ENCODE measurements around the gene PPP1R15B. TPM values are rescaled to one million over a fixed set of nuclear protein-coding genes. Genes with fewer than 3 reads are reported as not detected.

Gene PPP1R15B
- total and polyA plus RNA-seq, 2 donors from 2014 or later: 12.3 to 41.6 TPM

DNA sequence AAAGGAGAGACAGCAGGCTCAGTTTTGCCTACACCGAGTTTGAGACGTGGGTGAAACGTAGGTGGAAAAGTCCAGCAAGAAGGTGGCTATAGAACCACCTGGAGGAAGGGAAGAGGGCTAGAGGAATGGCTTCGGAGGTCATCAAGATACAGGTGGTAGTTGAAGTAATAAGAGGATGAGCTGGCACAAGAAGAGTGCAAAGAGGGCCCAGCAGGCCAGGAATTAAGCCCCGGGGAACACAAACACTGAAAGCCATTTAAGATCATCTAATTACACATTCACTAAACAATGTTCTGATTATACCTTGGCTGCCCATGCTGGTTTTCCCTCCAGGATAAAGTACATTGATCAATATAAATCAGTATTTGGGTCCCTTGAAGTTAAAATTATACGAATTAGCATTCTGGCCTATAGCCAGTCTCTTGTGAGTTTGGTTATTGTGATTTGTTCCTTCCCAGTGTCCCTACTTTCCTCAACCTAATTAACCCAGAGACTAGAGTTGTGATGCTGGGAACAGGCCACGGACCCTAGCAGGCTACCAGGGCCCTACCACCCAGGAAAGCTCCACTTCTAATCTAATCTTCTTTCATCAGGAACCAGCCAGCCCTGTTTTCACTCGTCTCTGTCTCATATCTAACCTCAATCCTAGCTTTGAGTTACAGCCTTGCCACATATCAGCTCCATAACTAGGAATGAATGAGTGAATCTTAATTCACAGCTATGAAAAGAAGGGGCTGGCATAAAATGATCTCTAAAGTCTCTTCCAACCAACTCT lies 26.4 kb upstream of the PPP1R15B start:
- H3K27ac ChIP-seq (ENCODE audit: low read depth in 2 of 2, low read length in 2 of 2): no peak overlapping the region
- no peaks in the 10 kb centered on the region for H3K27me3 ChIP-seq (ENCODE audit: control insufficient read depth, insufficient read depth, low read length)
- H3K9me3 ChIP-seq (ENCODE audit: control insufficient read depth in 2 of 3, insufficient read depth in 1 of 3, low read length in 3 of 3): no peaks in the 10 kb centered on the region
- no peak for FAIRE-seq
- no peak overlapping the region for H3K9ac ChIP-seq (ENCODE audit: low read length in 3 of 3)
- TF ChIP-seq, protein P1, sequence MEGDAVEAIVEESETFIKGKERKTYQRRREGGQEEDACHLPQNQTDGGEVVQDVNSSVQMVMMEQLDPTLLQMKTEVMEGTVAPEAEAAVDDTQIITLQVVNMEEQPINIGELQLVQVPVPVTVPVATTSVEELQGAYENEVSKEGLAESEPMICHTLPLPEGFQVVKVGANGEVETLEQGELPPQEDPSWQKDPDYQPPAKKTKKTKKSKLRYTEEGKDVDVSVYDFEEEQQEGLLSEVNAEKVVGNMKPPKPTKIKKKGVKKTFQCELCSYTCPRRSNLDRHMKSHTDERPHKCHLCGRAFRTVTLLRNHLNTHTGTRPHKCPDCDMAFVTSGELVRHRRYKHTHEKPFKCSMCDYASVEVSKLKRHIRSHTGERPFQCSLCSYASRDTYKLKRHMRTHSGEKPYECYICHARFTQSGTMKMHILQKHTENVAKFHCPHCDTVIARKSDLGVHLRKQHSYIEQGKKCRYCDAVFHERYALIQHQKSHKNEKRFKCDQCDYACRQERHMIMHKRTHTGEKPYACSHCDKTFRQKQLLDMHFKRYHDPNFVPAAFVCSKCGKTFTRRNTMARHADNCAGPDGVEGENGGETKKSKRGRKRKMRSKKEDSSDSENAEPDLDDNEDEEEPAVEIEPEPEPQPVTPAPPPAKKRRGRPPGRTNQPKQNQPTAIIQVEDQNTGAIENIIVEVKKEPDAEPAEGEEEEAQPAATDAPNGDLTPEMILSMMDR (IDR thresholded peaks at IDR 0.05; ENCODE audit: borderline replicate concordance, extremely low read depth, insufficient read depth): no peak
- peaks cover 0 to 12% (median 9%) of the 10 kb centered on the region in 3 donors for H3K4me1 ChIP-seq (ENCODE audit: control insufficient read depth in 2 of 3, insufficient read depth in 2 of 3, low read depth in 1 of 3, low read length in 3 of 3)
- peaks cover 5 to 28% (median 22%) of the 10 kb centered on the region in 3 donors for H3K36me3 ChIP-seq (ENCODE audit: control insufficient read depth in 2 of 3, insufficient read depth in 3 of 3, low read length in 3 of 3)
- H3K4me3 ChIP-seq (ENCODE audit: low read length in 3 of 3): no peak overlapping the region
- DNase-seq: no peak
- intact Hi-C loops (cut with DNase I): no loop called here

DNA sequence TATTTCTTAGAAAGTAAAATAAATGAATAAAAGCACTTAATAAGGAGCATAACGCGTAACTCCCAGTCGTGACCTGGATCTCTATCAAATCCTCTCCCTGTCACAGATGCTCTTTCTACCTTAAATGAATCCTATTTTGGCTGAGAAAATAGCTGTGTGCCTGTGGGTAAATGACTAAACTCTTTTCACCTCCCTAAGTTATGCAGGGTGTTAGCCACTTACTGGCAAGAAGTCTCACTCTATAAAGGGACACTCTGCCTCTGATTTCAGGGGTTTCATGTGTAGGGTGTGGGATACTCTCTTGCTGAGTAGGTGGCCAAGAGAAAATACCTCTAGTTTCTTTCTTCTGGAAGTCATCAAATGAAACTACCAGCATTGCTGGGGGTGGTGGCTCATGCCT lies 24.3 kb upstream of the PPP1R15B start:
- H3K36me3 ChIP-seq (ENCODE audit: control insufficient read depth in 2 of 3, insufficient read depth in 3 of 3, low read length in 3 of 3): peaks cover 8 to 32% (median 20%) of the 10 kb centered on the region in 3 donors
- peaks cover 0 to 5% (median under 1%) of the 10 kb centered on the region in 3 donors for H3K4me1 ChIP-seq (ENCODE audit: control insufficient read depth in 2 of 3, insufficient read depth in 2 of 3, low read depth in 1 of 3, low read length in 3 of 3)
- no peaks in the 10 kb centered on the region for H3K9me3 ChIP-seq (ENCODE audit: control insufficient read depth in 2 of 3, insufficient read depth in 1 of 3, low read length in 3 of 3)
- H3K9ac ChIP-seq (ENCODE audit: low read length in 3 of 3): no peak overlapping the region
- DNase-seq (no peak), FAIRE-seq (no peak)
- H3K27ac ChIP-seq (ENCODE audit: low read depth in 2 of 2, low read length in 2 of 2): no peak overlapping the region
- no peak overlapping the region for H3K4me3 ChIP-seq (ENCODE audit: low read length in 3 of 3)
- no peaks in the 10 kb centered on the region for H3K27me3 ChIP-seq (ENCODE audit: control insufficient read depth, insufficient read depth, low read length)
- TF ChIP-seq, protein P1 (IDR thresholded peaks at IDR 0.05; ENCODE audit: borderline replicate concordance, extremely low read depth, insufficient read depth): no peak
- intact Hi-C loops (cut with DNase I): no loop called here

DNA sequence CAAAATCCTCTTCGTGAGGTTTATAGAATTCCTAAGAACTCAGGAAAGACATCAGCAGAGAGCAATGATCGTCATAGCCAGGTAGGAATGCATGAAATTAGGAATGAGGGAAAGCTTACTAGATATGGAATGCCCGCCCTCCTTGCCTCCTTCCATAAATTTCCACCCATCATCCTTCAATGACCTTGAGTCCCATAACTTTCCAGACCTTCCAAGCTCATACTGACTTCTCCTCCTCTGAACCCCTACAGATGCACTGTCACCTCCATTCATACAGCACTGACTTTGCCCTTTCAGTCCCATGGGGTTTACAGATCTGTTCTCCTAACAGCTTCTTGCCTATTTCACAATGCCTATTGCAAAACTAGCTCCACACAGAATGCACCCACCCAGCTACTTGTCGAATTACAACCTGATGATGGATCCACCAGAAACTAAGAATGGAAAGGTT lies 23.8 kb upstream of the PPP1R15B start:
- H3K9me3 ChIP-seq (ENCODE audit: control insufficient read depth in 2 of 3, insufficient read depth in 1 of 3, low read length in 3 of 3): no peaks in the 10 kb centered on the region
- peaks cover 8 to 32% (median 20%) of the 10 kb centered on the region in 3 donors for H3K36me3 ChIP-seq (ENCODE audit: control insufficient read depth in 2 of 3, insufficient read depth in 3 of 3, low read length in 3 of 3)
- no peak overlapping the region for H3K4me3 ChIP-seq (ENCODE audit: low read length in 3 of 3)
- H3K4me1 ChIP-seq (ENCODE audit: control insufficient read depth in 2 of 3, insufficient read depth in 2 of 3, low read depth in 1 of 3, low read length in 3 of 3): peaks cover 0 to 5% (median 0%) of the 10 kb centered on the region in 3 donors
- intact Hi-C loops (cut with DNase I): no loop called here
- H3K27ac ChIP-seq (ENCODE audit: low read depth in 2 of 2, low read length in 2 of 2): no peak overlapping the region
- no peak overlapping the region for H3K9ac ChIP-seq (ENCODE audit: low read length in 3 of 3)
- no peaks in the 10 kb centered on the region for H3K27me3 ChIP-seq (ENCODE audit: control insufficient read depth, insufficient read depth, low read length)
- FAIRE-seq (no peak), DNase-seq (no peak)
- TF ChIP-seq, protein P1 (IDR thresholded peaks at IDR 0.05; ENCODE audit: borderline replicate concordance, extremely low read depth, insufficient read depth): no peak

Data from kidney (tissue), 14 donors.